Measurements from ENCODE around the gene MRC2.
"Not testable (repeated sequence)": the region's sequence is repeated elsewhere in the genome, so short reads cannot be mapped to it uniquely, and the experiment has no call there.

MRC2 gene

GRCh38 chr17:62627219-62627903 lies at the start of gene MRC2:
Gene MRC2, plus strand, starts transcription at chr17:62627670. Its CDS starts 133 bp downstream, at chr17:62627803.
- no peak for DNase-seq (ENCODE audit: low spot score)

- no peak for DNase-seq (ENCODE audit: low spot score)
These were observed 48.5 kb upstream of the MRC2 start for GRCh38 chr17:62578757-62579487.

GRCh38 chr17:62580947-62581346 lies 46.5 kb upstream of the MRC2 start:
- DNase-seq (ENCODE audit: low spot score), result no peak

GRCh38 chr17:62581764-62582163 lies 45.7 kb upstream of the MRC2 start:
- no peak for DNase-seq (ENCODE audit: low spot score)

GRCh38 chr17:62587554-62587953 lies 39.9 kb upstream of the MRC2 start:
- no peak for DNase-seq (ENCODE audit: low spot score)

GRCh38 chr17:62588109-62588508 lies 39.4 kb upstream of the MRC2 start:
- DNase-seq (ENCODE audit: low spot score), result no peak

GRCh38 chr17:62591333-62591732 lies 36.1 kb upstream of the MRC2 start:
- no peak for DNase-seq (ENCODE audit: low spot score)

- DNase-seq (ENCODE audit: low spot score), result not testable (repeated sequence)
These were observed 35.6 kb upstream of the MRC2 start for GRCh38 chr17:62591822-62592221.

GRCh38 chr17:62592341-62593099 lies 35.0 kb upstream of the MRC2 start:
- no peak for DNase-seq (ENCODE audit: low spot score)

GRCh38 chr17:62595484-62595883 lies 32.0 kb upstream of the MRC2 start:
- no peak for DNase-seq (ENCODE audit: low spot score)

GRCh38 chr17:62596662-62597061 lies 30.8 kb upstream of the MRC2 start:
- DNase-seq (ENCODE audit: low spot score), result no peak

- no peak for DNase-seq (ENCODE audit: low spot score)
These were observed 30.3 kb upstream of the MRC2 start for GRCh38 chr17:62597150-62597549.

- no peak for DNase-seq (ENCODE audit: low spot score)
These were observed 29.6 kb upstream of the MRC2 start for GRCh38 chr17:62597920-62598319.

GRCh38 chr17:62599964-62600657 lies 27.4 kb upstream of the MRC2 start:
- no peak for DNase-seq (ENCODE audit: low spot score)

GRCh38 chr17:62600805-62601204 lies 26.7 kb upstream of the MRC2 start:
- DNase-seq (ENCODE audit: low spot score), result no peak

- no peak for DNase-seq (ENCODE audit: low spot score)
These were observed 26.0 kb upstream of the MRC2 start for GRCh38 chr17:62601471-62601870.

- DNase-seq (ENCODE audit: low spot score), result not testable (repeated sequence)
These were observed 23.7 kb upstream of the MRC2 start for GRCh38 chr17:62603783-62604182.

- DNase-seq (ENCODE audit: low spot score), result no peak
These were observed 21.9 kb upstream of the MRC2 start for GRCh38 chr17:62605588-62605987.

- no peak for DNase-seq (ENCODE audit: low spot score)
These were observed 16.2 kb upstream of the MRC2 start for GRCh38 chr17:62611292-62611691.

GRCh38 chr17:62611728-62612127 lies 15.7 kb upstream of the MRC2 start:
- DNase-seq (ENCODE audit: low spot score), result no peak

- DNase-seq (ENCODE audit: low spot score), result not testable (repeated sequence)
These were observed 15.2 kb upstream of the MRC2 start for GRCh38 chr17:62612289-62612688.

- DNase-seq (ENCODE audit: low spot score), result not testable (repeated sequence)
These were observed 14.4 kb upstream of the MRC2 start for GRCh38 chr17:62613095-62613494.

Data from RKO (cell line).